Measurements from ENCODE around the gene RNF151. TPM values are rescaled to one million over a fixed set of nuclear protein-coding genes. Genes with fewer than 3 reads are reported as not detected.

The RNF151 gene
- total RNA-seq, 1 experiment from 2014 or later, result not detected

DNA sequence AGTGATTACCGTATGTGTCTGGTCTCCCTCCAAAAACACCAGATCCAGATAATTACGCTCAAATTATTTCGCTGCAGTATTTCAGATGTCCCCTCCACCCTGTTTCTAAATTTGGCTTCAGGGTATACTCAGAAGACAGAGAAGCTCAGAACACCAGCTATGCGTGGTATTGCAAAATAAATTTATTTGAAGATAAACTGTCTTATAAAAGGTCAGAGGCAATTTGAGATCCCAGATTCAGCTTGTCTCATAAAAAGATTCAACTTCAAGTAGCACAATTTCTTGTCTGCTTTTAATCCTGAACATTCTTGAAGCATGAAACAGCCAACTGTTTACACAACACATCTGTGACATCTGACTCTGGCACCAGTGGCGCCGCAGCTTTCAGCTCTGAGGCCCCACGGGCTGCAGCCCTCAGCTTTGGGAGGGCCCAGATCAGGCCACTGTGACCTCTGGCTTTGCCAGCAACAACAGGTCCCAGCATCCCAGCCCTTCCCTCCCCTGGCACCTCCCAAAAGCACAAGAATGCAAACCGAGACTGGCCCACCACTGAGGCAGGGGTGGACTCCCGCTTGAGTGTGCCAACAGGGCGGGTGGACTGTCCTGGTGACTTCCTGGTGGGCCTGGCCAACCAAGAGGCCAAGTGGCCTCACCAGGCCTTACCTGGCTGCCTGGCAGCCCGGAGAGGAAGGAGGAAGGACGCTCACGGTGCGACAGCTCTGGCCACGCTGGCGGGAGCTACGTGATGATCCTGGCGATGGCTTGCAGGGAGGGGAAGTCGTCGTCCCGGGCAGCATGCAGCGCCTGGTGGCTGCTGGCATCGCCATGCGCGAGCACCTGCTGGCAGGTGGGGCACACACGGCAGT is 31.1 kb downstream of the RNF151 start:
- intact Hi-C loops (cut with micrococcal nuclease; ENCODE audit: unreplicated experiment), result no loop called here
- TSS peak; percentile 61 for BruUV-seq (replicated peaks)
- H3K4me1 ChIP-seq (ENCODE audit: control insufficient read depth, insufficient read depth, low read length), result no peaks in the 10 kb centered on the region; the same call in 1 of the 2 replicates
- DNase-seq (ENCODE audit: low read depth, low spot score), result no peak
- TF ChIP-seq TCF7L2 (IDR thresholded peaks at IDR 0.05; ENCODE audit: low read depth, low read length), result no peak
- TF ChIP-seq CTCF (IDR thresholded peaks at IDR 0.05), result no peak
- TF ChIP-seq POLR2AphosphoS5 (IDR thresholded peaks at IDR 0.05; ENCODE audit: low read depth, low read length), result no peak
- no peak for TF ChIP-seq SIN3A (IDR thresholded peaks at IDR 0.05; ENCODE audit: borderline replicate concordance, insufficient read depth, low read depth, low read length)
- no peak for TF ChIP-seq REST (IDR thresholded peaks at IDR 0.05; ENCODE audit: insufficient read depth in 1 of 2, low read depth in 2 of 2, low read length in 1 of 2)
- no peak overlapping the region for H3K27ac ChIP-seq (ENCODE audit: low read length)
- in situ Hi-C loops (cut with HindIII; ENCODE audit: low pct_unique_long_range_greater_than_20kb, low sequenced_read_pairs), result no loop called here
- no peak overlapping the region for H3K4me3 ChIP-seq (ENCODE audit: low read depth in 2 of 2, low read length in 2 of 2)
- peaks cover 6% of the 10 kb centered on the region; the same call in 1 of the 2 replicates for H3K36me3 ChIP-seq (ENCODE audit: control insufficient read depth, insufficient read depth, low read length)
- H3K9me3 ChIP-seq (ENCODE audit: control insufficient read depth, insufficient read depth, low read depth, low read length), result no peaks in the 10 kb centered on the region
- no peak for ATAC-seq
- POLR2A ChIA-PET, result no interaction called here
- no peaks in the 10 kb centered on the region for H3K27me3 ChIP-seq (ENCODE audit: control insufficient read depth, insufficient read depth, low read length)
- CTCF ChIA-PET, result no interaction called here

- ChIA-PET POLR2A (no interaction called here), CTCF (no interaction called here)
- BruUV-seq (replicated peaks), result no TSS peak
- DNase-seq (ENCODE audit: low read depth, low spot score) (no peak), ATAC-seq (no peak)
- H3K36me3 ChIP-seq (ENCODE audit: control insufficient read depth, insufficient read depth, low read length), result peaks cover 6% of the 10 kb centered on the region; the same call in 1 of the 2 replicates
- no peaks in the 10 kb centered on the region for H3K27me3 ChIP-seq (ENCODE audit: control insufficient read depth, insufficient read depth, low read length)
- intact Hi-C loops (cut with micrococcal nuclease; ENCODE audit: unreplicated experiment), result no loop called here
- in situ Hi-C loops (cut with HindIII; ENCODE audit: low pct_unique_long_range_greater_than_20kb, low sequenced_read_pairs), result no loop called here
- H3K27ac ChIP-seq (ENCODE audit: low read length), result no peak overlapping the region
- no peaks in the 10 kb centered on the region for H3K9me3 ChIP-seq (ENCODE audit: control insufficient read depth, insufficient read depth, low read depth, low read length)
- no peaks in the 10 kb centered on the region; the same call in 1 of the 2 replicates for H3K4me1 ChIP-seq (ENCODE audit: control insufficient read depth, insufficient read depth, low read length)
- TF ChIP-seq POLR2AphosphoS5 (IDR thresholded peaks at IDR 0.05; ENCODE audit: low read depth, low read length) (no peak), CTCF (IDR thresholded peaks at IDR 0.05) (no peak), SIN3A (IDR thresholded peaks at IDR 0.05; ENCODE audit: borderline replicate concordance, insufficient read depth, low read depth, low read length) (no peak), REST (IDR thresholded peaks at IDR 0.05; ENCODE audit: insufficient read depth in 1 of 2, low read depth in 2 of 2, low read length in 1 of 2) (no peak), TCF7L2 (IDR thresholded peaks at IDR 0.05; ENCODE audit: low read depth, low read length) (no peak)
- H3K4me3 ChIP-seq (ENCODE audit: low read depth in 2 of 2, low read length in 2 of 2), result no peak overlapping the region
Measured at GRCh38 chr16:1998360-1998835, 31.7 kb downstream of the RNF151 start.

All from Panc1 (cell line).